ENCODE results near the gene SAT2.
"Not testable (repeated sequence)": the region's sequence is repeated elsewhere in the genome, so short reads cannot be mapped to it uniquely, and the experiment has no call there.

The SAT2 gene

DNA sequence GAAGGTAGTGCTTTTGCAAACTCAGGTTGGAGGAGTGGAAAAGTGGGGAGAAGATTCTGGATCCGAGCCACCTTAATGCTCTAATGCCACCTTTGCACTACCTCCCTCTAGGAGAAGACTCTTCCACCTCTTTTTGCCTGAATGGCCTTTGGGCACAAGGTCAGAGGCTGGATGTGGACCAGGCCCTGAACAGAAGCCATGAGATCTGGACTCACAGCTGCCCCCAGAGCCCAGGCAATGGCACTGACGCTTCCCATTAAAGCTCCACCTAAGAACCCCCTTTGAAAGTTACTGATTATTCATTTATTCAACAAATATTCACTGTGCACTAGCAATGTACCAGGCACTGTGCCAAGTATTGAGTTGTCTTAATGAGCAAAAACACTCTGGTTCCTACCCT lies 5.5 kb upstream of the SAT2 start:
- no peak for DNase-seq (ENCODE audit: low spot score)

DNA sequence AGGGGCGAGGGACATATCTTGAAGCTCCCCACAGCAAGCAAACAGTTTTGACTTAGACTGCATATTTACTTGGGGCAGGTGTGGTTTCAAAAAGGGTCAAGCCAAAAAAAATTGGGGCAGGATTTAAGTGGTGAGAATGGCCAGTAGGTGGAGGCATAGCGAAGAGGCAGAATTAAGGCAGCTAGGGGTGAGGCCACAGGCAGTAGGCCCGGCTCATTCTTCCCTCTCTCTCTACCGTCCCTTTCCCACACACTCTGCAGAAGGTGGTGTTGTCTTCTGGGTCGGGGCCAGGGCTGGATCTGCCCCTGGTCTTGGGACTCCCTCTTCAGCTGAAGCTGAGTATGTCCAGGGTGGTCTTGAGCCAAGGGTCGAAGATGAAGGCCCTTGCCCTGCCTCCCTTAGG lies 4.9 kb upstream of the SAT2 start:
- DNase-seq (ENCODE audit: low spot score), result peak; percentile 58

DNA sequence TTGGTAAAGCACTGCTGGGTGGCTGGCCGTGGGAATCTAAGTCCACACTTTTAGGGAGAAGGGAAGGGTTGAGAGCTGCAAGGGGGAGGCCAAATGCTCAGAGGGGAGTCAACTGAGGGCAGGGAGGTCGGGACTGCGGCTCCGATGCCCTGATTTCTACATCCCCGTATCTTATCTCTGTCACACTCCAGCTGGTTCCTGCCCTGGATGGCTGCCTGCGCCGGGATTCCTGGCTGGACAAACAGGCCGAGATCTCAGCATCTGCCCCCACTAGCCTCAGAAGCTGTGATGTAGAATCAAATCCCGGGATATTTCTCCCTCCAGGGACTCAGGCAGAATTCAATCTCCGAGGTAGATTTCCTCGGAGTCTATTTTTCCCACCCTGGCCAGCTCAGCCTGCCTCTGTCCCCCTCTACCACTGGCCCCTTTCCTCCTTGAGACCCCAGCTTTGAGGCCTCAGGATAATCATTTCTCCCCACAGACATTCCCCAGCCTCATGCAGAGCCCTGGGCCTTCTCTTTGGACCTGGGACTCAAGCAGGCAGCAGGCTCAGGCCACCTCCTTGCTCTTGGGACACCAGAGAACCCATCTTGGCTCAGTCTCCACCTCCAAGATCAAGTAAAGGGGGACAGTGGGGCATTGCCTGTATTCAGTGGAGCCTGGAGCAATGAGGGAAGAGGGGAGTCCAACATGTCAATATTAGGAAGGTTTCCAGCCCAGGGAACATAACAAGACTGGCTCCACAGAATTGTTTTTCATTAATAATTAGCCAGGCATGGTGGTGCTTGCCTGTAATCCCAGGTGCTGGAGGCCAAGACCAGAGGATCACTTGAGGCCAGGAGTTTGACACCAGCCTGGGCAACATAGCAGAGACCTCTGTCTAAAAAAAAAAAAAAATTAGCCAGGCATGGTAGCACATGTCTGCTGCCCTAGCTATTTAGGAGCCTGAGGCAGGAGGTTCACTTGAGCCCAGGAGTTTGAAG lies 4.1 kb upstream of the SAT2 start:
- DNase-seq (ENCODE audit: low spot score), result no peak

DNA sequence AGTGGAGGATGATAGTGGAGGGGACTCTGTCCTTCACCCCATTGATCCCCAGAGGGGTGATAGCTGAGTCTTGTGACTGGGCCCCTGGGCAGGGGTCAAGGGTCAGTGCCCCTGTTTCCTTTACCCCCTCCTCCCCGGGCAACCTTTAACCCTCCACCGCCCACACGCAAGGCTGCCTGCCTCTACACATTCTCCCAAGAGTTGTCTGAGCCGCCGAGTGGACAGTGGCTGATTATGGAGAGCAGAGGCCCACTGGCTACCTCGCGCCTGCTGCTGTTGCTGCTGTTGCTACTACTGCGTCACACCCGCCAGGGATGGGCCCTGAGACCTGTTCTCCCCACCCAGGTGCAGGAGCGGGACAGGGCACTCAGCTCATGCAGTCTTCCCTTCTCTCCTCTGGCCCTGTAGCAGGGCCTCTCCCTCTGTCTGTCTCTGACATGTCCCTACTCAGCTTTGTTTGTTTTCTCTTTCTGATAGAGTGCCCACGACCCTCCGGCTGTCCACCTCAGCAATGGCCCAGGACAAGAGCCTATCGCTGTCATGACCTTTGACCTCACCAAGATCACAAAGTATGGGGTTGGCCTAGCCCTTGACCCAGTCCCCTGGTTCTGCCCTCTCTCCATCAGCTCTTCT lies 2.4 kb upstream of the SAT2 start, which contains the start of gene SHBG:
Gene SHBG, plus strand, starts transcription at position 197 of the 633 bp plus-strand sequence. Its CDS starts 38 bp downstream, at position 235.
- no peak for DNase-seq (ENCODE audit: low spot score)

DNA sequence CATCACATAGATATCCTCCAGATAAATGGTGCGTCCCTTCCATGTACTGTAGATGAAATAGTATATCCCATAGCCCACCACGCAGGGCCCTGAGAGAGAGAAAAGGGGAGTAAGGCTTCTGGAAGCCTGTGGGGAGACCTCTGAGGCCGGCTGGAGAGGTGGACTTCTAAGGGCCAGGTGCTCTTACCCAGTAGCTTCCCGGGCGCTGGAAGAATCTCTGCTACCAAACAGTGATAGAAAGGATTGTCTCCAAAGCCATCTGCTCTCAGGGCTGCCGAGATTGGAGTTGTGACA lies 718 bp downstream of the SAT2 start:
- DNase-seq (ENCODE audit: low spot score), result no peak

DNA sequence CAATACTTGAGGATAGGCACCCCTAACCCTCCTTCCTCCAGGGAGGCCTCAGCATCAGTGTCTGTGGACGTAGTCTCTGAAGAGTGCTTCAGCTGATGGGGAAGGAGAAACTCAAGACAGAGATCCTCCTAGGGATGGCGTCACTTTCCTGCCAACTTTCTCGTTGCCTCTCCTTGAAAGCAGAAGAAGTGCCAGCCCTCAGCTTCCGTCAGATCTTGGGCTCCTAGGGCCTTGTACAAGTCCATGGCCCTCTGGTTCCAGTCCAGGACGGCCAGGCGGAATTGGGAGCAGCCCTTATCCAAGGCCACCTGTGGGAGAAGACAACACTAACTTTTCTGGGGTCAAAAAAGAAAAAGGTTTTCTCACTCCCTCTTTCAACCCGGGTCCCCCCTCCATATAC lies 1.3 kb downstream of the SAT2 start:
- no peak for DNase-seq (ENCODE audit: low spot score)

DNA sequence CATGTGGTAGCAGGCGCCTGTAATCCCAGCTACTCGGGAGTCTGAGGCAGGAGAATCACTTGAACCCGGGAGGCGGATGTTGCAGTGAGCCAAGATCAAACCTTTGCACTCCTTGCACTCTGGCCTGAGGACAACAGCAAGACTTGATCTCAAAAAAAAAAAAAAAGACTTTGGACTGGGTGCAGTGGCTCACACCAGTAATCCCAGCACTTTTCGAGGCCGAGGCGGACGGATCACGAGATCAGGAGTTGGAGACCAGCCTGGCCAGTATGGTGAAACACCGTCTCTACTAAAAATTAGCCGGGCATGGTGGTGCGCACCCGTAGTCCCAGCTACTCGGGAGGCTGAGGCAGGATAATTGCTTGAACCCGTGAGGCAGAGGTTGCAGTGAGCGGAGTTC lies 1.9 kb downstream of the SAT2 start:
- not testable (repeated sequence) for DNase-seq (ENCODE audit: low spot score)

DNA sequence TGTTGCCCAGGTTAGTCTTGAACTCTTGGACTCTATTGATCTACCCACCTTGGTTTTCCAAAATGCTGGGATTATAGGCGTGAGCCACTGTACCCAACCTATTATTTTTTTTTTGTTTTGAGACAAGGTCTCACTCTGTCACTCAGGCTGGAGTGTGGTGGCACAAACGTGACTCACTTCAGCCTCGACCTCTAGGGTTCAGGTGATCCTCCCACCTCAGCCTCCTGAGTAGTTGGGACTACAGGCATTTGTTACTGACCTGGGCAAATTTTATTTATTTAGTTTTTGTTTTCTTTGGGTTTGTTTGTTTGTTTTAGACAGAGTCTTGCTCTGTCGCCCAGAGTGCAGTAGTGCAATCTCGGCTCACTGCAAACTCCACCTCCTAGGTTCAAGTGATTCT lies 4.0 kb downstream of the SAT2 start:
- no peak for DNase-seq (ENCODE audit: low spot score)

DNA sequence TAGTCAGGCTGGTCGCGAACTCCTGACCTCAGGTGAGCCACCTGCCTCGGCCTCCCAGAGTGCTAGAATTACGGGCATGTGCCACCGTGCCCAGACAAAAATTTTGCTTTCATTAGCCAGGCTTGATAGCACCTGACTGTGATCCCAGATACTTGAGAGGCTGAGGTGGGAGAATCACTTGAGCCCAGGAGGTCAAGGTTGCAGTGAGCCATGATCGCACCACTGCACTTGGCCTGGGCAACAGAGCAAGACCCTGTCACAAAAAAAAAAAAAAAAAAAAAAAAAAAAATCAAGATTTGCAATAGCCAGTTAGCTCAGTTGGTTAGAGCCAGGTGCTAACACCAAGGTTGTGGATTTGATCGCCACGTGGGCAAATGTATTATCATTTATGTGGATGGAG lies 6.8 kb downstream of the SAT2 start:
- DNase-seq (ENCODE audit: low spot score), result no peak

DNA sequence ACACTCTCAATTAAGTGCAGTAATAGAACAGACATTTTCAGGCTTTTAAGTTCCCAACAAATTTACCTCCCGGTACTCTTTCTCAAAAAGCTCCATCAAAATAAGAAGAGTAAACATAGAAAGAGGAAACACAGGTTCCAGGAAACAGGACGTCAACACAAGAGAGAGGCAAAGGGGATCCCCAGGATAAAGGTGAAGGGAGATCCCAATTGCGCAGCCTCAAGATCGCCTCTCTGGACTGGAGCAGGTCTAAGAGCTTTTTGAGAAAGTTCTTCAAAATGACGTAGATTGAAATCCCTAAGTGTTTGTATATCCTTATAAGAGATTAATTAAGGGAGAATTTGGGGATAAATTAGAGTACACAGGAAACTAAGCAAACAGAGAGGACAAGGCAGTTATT lies 9.0 kb downstream of the SAT2 start:
- no peak for DNase-seq (ENCODE audit: low spot score)

DNA sequence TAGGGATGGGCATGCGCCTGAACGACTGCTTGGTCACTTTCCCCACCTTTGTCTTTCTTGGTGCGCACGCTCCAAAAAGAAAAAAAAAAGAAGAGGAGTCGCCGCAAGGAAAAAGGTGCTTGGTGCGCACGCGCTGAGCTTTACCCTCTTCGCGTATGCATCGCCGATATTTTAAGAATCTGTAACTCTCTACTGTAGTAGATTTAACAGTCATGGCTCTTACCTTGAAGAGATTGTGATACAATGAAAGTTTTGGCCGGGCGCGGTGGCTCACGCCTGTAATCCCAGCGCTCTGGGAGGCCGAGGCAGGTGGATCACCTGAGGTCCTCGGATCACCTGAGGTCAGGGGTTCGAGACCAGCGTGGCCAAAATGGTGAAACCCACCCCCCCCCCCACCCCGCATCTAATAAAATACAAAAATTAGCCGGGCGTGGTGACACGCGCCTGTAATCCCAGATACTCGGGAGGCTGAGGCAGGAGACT lies 12.3 kb downstream of the SAT2 start:
- no peak for DNase-seq (ENCODE audit: low spot score)

DNA sequence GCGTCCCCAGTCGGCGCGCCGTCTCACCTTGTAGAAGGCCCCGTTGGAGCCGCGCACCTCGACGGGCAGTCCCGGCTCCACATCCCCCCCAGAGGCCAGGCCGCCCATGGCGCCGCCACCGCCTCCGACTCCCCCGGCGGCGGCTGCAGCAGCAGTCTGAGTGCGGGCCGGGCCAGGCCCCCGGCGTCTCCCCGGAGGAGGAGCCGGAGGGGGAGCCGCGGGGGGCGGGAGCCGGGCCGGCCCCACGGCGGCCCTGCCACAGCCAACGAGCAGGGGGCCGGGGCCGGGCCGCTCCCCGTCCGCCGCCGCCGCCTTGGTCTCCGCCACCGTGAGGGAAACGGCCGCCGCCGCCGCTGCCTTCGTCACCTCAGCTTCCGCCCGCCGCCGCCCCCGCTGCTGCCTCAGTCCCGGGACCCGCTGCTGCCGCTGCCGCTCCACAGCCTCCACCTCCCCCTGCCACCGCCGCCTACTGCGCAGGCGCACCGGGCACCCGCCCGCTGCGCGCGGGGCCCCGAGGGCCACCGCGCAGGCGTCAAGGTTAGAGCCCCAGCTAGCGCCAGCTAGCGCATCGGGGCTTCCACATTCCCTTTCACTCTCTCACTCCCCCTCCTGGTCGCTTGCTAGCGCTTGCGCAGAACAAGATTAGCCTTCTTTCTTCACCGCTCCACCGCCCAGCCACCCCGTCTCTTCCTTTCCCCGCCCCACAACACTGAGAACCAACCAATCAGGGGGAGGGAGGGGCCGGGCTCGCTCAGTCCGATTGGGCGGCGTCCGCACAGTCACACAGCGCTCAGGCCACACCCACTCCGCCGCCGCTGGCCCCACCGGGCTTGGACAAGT lies 13.0 kb downstream of the SAT2 start, which contains the start of gene FXR2:
Gene FXR2, minus strand, starts transcription at position 473 of the 840 bp plus-strand sequence. Its CDS starts 365 bp downstream, at position 108.
- DNase-seq (ENCODE audit: low spot score), result peak; percentile 99

DNA sequence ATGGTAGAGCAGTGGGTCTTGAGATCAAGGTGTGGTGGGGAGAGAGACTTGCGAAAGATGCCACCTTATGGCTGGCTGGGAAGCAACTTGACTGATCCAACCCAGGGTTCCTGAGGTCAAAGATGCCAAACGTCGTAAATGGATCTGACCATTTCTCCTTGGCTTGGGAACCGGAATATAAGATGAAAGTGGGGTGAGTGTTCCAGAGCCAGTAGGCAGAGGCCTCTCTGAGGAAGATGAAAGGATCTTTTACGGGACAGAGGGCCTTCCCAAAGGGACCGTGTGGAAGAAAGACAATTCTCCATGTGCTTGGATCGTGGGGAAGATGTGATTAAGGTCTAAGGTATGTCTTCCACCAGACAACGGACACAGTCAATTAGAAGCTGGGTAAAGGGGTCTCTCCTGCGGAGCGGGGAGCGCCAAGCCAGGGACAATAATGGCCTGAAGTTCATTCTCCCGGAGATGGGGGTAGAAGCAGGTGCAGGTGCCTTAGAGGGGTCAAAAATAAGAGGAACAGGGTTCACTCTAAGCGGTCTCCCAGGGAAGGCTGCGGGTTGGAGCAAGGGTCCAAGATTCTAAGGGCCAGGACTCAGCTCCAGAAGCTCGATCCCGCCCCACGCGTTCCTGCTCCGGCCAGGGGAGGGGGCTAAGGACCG lies 13.7 kb downstream of the SAT2 start:
- DNase-seq (ENCODE audit: low spot score), result peak; percentile 75

DNA sequence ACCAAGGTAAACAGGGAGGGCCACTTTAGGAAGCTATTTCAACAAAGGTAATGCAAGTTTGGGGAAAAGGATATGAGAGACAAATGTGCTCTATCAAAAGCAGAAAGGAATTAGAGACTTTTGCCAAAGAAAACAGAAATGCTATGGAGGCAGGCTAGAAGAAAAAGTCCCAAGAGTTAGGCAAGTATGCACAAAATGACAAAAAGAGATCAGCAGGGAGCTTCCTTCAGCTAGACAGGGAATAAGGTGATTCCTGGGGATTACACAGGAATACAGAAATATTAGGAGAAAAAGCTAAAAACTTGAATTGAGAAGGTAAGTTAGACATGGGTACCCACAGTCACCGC lies 15.4 kb downstream of the SAT2 start:
- DNase-seq (ENCODE audit: low spot score), result no peak

DNA sequence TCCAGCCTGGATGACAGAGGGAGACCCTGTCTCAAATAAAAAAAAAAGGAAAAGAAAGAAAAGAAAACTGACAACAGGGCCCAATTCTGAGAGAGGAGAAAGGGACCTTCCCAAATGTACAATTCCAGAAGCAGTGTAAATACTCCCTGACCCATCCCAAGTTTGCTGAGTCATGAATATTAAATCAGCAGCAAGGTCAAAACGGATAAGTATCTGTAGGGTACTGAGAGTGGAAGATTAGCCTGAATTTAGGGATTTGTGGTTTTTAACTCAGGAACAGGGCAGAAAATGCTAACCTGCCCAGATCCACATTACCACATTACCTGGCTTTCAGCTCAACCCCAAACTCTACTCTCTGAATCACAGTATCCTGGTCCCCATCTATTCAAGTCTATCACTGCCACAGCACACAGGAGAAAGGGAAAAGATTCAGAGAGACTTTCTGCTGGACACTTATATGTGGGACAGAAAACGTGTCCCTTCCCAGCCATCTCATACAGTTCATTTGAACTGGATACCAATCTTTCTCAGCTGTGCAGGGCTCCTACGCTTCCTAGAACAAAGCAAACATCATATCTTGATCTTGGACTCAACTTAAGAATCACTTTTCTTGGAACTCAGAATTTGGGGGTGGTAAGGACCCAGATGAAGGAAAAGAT lies 15.9 kb downstream of the SAT2 start:
- no peak for DNase-seq (ENCODE audit: low spot score)

DNA sequence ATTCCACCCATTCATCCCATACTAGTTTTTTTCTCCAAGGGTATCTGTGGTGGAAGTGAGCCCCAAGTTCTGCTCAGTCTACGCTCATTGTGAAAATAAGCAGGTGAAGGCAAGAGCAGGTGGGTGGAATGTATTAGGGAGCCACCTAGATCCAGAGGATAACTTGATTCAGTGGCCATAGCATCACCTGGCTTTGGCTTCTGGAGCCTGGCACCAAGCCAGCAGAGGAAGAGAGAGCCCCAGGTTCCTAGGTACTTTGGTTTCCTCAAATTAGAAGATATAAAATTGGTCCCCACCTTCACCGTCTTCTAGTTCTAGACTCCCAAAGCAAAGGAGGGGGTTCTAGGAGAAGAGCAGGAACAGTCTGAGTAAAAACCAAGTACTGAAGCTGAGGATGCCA lies 17.0 kb downstream of the SAT2 start:
- no peak for DNase-seq (ENCODE audit: low spot score)

DNA sequence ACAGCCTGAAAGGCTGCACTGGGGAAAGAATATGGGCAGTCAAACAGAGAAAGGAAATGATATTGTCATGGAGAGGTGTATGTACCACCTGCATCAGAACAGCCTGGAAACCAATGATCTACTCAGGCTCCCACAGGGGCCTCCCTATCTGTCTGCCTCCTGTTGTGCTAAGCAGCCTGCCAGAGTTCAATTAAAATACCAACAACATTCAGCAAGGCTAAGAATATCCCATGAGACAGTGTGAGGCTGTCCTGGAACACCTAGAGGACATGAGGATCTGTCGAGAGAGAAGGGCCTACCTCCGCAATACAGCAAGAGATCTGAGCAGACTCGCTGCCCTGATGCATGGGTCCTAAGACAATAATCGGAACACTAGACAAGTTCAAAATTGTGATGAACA lies 21.3 kb downstream of the SAT2 start:
- DNase-seq (ENCODE audit: low spot score), result no peak

DNA sequence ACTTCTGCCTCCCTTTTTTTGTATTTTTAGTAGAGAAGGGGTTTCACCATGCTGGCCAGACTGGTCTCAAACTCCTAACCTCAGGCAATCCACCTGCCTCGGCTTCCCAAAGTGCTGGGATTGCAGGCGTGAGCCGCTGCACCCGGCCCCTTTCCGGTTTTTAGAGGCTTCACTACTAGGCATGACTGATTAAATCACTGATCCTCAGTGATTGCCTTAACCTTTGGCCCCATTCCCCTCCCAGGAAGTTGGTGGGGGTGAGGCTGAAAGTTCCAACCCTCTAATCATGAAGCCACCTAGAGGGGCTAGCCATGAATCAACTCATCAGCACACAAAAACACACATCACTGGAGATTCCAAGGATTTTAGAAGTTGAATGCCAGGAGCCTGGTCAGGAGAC lies 30.1 kb downstream of the SAT2 start:
- not testable (repeated sequence) for DNase-seq (ENCODE audit: low spot score)

DNA sequence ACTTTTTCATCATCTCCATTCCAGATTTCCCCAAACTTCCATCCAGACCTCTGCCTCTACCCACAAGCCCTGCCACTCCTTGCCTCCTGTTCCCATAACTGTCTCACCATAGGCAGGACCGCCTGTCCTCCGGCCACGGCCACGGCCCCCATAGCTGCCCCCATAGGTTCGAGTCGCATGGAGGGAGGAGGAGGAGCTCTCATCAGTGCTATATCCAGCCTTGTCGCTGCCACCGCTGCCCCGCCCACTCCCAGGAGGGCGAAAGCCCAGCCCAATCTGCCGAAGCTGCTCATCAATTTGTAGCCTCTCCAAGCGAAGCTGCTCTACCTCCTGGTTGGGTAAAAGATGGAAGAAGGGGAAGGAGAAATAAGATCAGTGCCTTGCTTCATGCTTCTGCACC lies 34.3 kb downstream of the SAT2 start:
- no peak for DNase-seq (ENCODE audit: low spot score)

DNA sequence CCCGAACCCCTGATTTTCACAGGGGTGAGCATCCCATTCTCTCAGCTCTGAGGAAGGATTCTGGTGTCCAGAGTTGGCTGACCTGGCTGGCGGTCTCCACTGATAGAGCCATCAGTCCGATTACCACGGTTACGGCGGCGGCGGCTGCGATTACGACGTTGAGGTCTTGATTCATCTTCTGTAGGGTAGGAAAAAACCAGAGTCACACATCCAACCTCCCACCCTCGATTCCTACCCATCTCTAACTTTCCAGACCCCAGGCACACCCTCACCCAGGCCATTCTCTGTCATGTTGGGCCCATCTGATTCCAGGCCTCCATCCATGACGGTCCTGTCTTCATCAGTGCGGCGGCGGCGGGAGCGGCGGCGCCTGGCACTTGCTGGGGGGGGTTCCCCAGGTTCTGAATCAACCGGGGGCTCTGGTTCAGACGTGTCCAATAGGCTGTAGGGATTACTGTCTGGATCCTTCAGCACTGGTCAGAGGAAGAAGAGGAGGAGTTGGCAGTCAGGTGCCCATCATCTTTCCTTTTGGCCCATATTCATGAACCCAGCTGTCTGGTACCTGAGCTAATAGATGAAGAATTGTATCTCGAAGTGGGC lies 35.1 kb downstream of the SAT2 start:
- DNase-seq (ENCODE audit: low spot score), result no peak

DNA sequence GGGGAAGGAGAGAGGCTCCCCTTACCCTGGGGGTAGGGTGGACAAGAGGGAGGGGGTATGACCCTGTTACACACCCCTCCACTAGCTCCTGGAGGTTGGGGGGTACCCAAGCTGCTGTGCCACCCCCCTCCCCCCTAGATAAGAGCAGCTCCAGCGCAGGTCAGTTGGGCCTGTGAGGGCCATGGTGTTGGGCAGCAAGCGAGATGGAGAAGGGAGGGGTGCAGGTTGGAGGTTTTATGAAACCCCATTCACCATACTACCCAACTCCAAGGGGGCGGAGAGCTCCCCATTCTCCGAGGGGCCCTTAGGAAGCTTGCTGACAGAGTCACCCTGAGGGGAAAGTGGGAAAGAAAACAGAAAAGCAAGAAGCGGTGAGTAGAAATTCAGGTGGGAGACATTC lies 36.0 kb downstream of the SAT2 start:
- DNase-seq (ENCODE audit: low spot score), result no peak

Data from RKO (cell line).